ENCODE data around the gene COQ8A.
A peak's percentile ranks its signal among the peaks of the same experiment; 100 is the strongest.
"Not testable (repeated sequence)": the region's sequence is repeated elsewhere in the genome, so short reads cannot be mapped to it uniquely, and the experiment has no call there.

Gene COQ8A

DNA sequence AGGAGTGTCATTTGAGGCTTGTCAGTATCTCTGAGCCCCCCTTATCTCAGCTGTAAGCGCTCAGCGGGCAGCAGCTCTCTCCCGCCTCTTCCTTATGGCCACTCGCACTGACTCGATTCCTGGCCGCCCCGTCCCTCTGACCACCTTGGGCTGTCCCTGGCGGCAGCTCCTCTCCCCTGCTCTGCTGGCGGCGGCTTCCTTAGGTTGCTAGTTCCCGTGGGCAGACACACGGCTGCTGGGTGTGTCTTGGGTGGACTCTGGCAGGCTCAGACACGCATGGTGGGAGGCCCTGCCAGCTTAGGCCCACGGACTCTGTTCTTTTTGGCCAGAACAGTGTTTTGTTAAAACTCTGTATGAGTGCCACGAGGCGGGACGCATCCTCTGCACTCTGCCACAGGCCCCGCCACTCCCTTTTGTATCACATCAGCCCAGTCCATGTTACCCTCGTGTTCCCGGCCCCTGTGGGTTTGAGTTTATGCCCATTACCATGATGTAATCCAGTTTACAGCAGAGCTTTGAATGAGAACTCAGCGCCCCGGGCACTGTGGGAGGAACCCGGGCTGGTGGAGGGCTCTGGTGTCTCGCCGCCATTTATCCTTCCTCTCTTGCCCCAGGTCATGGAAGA lies 45.9 kb downstream of the COQ8A start:
- no peak for DNase-seq

DNA sequence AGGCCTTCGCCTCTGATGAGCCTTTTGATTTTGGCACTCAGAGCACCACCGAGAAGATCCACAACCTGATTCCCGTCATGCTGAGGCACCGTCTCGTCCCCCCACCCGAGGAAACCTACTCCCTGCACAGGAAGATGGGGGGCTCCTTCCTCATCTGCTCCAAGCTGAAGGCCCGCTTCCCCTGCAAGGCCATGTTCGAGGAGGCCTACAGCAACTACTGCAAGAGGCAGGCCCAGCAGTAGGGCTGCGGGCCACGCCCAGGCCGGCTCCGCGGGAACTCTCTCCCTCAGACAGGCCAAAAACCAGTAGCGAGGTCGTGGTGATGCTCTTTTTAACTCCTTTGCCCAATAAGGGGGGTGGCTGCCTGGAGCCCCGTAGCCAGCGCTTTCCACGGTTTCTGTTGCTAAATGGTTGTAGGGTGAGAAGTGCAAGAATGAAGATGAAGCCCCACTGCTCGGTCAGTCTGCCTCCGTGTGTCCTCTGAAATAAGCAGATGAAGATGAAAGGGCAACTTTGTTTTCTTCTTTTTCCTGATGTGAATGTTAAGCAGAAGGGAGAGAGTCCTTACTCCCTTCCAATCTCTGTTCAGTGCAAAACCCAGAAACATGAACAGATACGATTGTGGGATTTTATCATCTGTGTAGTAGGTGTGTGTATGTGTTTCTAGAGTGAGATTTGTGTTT lies 46.5 kb downstream of the COQ8A start:
- DNase-seq: no peak

DNA sequence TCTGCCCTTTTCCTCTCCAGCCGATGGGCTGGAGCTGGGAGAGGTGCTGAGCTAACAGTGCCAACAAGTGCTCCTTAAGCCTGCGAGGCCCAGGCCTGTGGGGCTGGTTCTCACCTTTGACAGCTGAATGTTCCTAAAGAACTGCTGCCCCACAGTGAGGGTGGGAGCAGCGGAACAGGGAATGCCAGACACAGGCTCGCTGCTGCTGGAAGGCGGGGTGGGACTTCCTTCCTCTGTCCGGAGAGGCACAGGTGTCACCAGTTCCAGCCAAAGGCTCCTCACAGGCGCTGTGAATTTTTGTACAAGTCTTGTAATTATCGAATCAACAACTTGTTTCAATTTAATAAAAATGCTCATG lies 47.1 kb downstream of the COQ8A start:
- no peak for DNase-seq

DNA sequence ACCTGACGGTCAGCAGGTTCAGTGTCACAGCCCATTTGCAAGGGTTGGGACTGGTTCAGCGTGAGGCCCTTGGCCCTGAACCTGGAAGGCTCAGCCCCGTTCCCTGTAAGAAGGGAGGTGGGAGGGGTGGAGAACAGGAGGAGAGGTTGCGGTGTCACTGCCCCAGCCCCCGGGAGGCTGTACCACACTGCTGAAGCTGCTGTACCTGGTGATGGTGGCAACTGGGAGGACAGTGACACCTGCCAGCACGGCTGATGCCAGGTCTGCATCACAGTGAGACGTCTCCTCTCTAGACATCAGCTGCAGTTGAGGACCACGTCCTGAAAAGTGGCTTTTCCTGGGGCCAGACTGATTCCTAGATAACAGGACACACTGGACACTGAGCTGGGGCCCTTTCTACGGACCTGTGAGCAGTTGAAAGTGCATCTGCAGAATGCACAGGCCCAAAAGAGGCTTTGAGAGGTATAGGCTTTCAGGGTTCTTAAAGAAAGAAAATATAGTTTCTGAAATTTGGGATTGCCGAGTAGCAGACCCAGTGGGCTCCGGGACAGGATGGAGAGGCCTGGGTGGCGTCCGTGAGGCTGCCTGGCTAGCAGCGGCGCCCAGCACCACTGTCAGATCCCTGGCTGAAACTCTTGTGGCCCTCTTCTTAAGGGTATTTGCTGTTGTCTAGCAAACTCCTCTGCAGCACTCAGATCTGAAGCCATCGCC lies 47.7 kb downstream of the COQ8A start:
- DNase-seq: no peak

DNA sequence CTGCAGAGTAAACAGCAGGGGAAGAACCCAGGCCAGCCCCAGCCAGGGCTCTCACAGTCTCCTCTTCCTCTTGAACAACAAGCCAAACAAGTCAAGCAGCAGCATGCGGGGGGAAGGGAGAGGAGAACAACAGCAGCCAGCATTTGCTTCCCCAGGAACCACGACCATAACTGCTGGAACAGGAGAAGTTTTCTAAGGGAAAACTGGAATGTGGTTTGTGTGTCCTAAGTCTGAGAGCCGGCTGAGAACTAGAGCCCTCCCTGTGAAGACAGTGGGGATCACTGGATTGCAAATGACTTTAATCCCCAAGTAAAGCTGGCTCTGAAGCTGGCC lies 48.2 kb downstream of the COQ8A start:
- DNase-seq: no peak

DNA sequence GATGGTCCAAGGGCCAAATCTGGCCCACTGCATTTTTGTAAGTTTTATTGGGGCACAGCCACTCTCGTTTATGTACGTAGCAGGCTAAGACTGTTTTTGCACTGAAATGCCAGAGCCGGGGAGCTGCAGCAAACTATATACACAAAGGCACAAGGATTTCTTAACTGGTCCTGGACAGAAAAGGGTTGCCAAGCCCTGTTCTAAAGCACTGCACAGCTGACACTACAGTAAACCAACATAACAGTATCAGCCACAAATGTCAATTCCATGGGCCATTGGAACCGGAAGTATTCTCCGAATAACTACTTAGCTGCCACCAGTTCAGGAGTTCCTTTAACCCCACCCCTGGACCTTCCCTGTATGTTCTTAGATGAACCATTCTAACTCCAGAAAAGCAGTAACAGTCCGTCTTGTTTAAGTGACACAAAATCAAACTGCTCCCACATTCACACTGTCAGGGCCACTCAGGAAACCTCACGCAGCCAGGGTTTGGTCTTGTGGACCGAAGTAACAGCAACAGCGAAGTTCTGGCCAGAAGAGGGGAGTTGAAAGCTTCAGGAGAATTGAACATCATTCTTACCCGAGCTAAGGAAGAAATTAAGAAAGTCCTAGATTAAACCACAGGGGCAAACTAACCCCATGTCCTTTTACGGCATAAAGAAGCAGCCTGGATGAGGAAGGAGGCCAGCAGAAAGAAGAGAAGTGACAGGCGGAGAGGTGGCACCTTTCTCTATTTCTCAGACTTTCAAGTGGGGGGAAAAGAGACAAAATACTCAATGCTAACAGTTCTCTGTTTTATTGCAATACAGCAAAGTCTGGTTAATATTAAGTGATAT lies 49.2 kb downstream of the COQ8A start:
- peak; percentile 23 for DNase-seq

DNA sequence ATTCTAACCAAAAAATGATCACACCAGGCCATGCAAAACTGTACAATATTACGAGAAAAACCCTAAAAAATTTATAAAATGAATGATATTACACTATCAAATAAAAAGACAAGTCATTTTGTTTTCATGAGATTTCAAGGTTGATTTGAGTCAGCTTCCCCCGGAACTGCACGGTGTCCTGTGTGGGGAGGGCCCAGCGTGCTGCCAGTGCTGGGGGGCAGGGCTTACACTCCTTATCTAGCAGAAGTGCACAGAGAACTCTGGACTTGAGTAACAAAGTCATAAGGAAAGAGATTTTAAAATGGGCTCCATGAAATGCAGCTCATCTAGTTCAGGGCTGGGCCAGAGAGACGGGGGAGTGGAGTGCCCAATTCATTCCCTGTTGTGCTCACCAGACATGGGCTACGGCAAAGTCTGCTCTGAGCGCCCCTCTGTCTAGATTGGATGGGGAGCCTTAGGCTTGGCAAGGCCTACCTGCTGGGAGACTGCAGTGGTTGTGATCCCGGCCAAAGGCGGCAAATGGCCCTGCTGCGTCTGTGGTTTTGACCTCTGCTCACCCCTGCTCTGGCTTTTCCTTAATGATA lies 50.1 kb downstream of the COQ8A start:
- DNase-seq: peak; percentile 51

DNA sequence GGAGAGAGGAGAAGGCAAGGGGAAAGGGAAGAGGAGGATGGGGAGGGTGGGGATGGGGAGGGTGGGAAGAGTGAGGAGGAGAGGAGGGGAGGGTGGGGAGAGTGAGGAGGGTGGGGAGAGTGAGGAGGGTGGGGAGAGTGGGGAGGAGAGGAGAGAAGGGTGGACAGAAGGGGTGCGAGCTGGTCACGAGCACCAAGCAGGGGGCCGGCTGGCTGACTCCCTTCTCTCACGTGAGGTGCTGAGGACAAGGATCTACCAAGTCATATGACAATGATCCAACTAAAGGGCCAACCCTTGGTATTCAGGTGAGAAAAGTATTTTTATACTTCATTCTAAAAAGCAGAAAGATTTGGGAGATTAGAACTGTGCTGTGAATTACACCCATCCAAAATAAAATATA lies 51.8 kb downstream of the COQ8A start:
- no peak for DNase-seq

DNA sequence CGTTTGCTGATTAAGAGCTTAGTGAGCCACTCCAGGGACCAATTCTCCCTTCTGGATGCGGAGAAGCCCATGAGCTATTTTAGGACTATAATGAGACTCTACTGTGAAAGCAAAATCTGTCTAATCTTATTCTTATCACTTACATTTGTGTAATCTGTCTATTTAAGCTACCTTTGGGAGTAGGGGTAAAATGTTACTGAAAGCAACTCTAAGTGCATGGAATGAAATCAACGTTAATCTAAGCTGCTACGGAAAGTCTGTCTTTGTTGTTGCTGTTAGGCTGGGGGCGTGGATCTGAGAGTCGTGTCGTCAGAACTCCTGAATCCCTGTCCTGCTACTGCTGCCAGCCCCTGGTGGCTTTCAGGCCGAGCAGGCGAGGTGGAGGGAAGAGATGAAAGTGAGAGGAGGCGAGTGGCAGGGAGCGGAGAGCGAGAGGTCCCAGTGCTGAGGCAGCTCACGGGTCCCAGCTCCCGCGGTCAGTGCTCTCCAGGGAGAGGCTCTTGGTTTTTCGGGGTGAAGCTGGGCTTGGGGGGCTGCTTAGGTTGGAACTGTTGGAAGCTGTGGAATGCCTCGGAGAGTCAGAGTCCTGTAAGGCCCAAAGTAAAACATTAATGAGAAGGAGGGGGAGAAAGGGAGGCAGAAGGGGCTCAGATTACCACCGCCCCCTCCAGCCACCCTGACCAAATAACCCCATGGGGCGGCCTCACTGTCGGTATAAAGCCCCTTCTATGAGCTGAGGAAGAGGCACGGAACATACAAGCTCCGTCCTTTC lies 53.9 kb downstream of the COQ8A start:
- DNase-seq: no peak

DNA sequence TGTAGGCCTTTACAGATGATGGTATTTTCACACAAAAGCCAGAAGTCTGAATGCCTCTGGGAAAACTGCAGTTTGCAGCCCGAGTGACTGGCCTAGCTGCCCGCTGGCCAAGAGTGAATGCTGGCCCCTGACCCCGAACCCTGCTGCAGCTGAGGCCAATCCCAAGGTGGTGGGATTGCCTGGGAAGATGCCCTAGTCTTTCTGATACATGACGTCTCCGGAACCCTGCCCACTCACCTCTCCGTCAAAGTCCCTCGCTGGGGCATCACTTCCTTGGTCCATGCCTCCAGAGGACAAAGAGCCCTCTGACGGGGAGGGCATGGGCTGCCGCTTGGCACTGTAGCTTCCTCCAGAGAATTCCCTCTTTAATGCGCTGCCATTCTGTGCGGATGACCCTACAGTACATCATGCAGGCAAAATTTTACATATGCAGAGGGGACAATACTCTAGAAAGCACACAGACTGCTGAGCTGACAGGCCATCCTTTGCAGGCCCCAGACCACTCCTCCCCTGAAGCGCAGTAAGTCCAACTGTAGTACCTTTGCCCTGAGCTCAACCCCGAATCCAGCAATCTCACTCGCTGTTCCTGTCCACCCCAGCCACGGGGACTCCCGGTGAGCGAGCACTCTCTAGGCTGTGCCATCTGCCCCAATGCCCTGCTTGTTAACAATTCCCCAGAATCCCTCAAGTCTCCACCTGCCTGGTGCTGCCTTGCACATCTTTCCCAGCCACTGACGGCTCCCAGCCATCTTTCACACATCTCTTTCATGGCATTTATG lies 54.7 kb downstream of the COQ8A start:
- DNase-seq: no peak

DNA sequence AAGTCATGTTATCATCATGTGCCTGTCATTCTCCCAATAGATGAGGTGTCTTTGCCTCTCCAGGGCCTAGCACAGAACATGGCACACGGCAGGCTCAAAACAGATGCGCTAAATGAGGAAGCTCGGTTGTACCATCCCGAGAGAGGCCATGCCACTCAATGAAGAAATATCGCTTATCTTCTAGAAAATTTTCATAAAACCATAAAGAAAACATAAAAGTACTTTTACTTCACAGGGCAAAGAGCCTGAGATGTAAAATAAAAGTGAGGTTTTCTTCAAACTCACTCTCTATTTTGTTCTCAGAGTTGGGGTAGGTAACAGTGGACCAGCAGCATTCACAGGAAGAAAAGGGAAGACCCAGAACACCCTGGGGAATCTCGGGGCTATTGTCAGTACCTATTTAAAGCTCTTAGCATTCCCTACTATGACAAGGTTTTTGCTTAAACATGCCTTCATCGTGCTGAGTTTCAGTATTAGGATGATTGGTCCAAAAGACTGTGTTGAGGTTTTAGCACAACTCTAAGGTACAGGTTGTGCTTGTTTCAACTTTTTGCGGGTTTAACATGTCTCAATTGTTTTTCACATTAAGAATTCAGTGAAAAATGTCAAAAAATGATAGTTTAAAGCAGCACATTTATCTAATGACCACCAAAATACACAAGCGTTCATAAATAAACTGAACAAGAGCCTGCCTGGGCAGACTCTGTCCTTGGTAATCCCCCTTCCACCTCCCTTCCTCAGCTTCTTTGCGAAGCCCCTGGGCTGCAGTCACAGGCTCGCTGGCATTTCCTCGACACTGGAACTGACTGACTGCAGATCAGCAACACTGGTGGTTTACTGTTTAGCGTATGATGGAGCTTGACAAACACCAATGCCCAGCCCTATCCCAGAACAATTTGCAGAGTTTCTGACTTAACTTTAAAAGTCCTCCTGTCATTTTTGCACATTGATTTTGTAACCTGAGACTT lies 55.6 kb downstream of the COQ8A start:
- DNase-seq: no peak

DNA sequence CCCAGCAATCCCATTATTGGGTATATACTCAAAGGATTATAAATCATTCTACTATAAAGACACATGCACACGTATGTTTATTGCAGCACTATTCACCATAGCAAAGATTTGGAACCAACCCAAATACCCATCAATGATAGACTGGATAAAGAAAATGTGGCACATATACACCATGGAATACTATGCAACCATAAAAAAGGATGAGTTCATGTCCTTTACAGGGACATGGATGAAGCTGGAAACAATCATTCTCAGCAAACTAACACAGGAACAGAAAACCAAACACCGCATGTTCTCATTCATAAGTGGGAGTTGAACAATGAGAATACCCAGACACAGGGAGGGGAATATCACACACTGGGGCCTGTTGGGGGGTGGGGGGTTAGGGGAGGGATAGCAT lies 59.5 kb downstream of the COQ8A start:
- DNase-seq: not testable (repeated sequence)

DNA sequence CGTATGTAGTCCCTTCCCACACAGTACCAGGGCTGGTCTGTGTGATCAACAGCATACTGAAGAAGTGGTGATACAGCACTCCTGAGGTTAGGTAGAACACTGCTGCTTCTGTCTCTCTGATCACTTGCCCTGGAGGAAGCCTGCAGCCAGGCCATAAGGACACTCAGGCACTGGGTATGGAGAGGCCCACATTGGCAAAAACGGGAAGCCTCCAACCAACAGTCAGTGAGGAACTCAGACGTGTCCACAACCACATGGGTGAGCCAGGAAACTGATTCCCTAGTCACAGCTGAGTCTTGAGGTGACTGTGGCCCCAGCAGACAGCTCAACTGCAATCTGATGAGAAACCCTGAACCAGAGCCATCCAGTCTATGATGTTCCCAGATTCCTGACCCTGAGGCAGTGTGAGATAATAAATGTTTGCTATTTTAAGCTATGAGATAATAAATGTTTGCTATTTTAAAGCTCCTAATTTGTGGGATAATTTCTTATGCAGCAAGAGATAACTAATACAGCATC lies 62.5 kb downstream of the COQ8A start:
- DNase-seq: no peak

DNA sequence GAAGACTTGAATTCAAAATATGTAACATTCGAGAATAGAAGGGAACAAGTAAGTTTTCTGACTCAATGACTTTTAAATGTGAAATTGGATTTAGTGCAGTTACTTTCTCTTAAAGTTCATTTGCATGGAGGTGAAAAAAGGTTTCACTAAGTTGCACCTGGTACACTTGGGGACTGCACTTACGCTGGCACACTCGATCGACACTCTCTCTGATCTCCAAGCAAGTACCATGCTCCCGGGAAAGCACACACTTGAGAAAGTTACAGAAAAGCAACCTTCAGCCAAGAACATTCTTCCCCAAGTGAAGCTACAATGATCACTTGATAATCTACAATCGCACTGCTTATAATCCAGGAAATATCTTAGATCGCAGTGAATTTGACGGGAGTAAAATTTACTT lies 63.1 kb downstream of the COQ8A start:
- no peak for DNase-seq

DNA sequence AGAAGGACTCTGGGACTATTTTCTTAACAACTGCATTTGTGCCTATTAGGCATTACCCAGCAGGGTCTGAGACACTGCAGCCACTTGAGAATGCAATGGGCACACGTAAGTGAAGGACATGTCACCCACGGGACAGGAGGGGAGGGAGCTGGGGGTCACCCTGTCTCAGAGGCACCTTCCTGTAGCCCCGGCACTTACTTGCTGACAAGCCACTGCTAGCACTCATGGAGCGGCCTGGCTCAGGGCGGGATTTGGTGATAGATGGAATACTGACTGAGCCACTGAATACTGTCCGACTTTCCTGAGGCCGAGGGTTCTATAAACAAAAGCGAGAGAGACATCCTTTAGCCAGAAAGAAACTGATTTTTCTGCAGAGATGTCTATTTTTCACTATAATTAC lies 64.7 kb downstream of the COQ8A start:
- no peak for DNase-seq

DNA sequence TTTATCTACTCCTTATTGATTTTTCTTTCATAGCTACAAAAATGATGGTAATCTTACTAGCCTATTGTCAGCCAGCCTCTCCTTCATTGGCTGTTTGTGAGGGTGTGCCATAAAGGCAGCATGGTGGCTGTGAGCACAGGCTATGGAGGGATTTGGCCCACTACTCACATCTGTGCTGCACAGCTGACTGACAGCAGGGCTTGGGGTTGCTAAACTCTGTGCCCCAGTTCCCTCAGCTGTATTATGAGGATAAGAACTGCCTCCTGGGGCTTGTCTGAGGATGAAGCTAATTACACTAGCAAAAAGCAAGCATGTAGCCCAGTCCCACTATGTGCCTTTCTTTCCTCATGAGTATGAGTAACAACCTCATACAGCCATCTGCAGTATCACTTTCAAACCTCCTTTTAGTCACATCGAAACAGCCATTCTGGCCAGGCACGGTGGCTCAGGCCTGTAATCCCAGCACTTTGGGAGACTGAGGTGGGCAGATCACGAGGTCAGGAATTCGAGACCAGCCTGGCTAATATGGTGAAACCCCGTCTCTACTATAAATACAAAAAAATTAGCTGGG lies 66.2 kb downstream of the COQ8A start:
- no peak for DNase-seq

DNA sequence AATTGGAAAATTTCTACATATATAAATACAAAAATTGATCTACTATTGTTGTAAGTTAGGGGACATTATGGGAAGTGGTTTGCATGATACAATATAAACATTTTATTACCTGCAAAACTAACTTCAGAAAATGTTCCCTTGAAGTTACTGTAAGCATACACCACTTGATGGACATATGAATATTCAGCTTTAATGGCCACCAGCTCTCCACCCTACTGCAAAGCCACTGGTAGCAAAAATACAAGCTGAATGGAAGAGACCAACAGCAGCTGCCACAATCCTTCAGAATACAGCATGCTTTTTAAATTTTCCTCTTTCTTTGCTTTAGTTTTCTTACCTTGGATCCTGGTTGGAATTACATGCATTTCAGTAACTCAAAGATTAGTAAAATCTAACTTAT lies 69.8 kb downstream of the COQ8A start:
- DNase-seq: no peak

DNA sequence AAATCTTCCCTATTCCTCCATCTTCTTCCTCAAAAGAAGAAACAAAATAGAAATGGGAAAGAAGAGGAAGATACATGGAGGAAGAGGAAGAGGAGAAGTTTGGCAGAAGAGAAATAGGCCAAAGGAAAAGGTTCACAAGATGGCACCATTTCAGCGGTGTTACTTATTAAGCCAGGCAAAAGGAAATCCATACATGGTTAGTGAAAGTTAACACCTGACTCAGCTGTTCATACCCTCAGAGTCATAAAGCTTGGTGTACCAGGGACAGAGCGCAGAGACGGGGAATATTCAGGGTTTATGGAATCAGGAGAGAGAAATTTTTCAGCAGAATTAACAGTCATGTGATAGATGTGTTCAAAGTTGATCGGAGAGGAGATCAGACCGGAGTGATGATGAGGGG lies 70.6 kb downstream of the COQ8A start:
- no peak for DNase-seq

DNA sequence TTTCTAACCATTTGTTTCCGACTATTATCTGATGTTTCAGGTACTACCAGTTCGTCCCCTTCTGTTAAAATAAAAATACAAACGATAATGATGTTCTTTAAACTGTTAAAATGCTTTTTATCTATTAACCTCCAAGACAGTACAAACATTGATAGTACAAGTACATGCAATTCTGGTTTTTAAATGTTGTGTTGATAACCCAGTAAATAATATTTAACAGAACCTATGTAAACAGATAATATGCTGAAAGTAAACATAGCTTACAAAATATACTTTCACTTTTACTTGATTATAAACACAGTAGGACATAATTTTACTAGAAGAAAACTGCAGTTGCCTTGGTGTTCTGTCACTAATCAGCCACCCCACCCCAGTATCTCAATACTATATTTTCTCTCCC lies 76.9 kb downstream of the COQ8A start:
- no peak for DNase-seq

DNA sequence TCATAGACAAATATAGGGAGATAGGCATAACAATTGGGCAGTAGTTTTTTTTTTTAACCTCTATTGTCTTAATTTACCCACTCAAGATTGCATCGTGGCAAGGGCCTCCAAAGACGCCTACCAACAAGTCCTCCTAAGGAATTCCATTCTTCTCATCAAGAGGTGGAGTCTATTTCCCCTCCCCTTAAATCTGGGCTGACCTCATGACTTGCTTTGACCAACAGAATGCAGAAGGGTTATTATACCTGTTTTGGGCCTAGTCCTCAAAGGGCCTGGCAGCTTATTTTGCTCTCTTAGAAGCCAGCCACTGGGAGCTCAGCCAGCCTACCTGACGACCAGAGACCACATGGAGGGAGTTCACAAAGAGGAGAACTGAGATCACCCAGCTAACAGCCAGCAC lies 92.3 kb downstream of the COQ8A start:
- no peak for DNase-seq
